HepG2 (cell line): ENCODE results near the gene CLIP2. TPM values are rescaled to one million over a fixed set of nuclear protein-coding genes. Genes with fewer than 3 reads are reported as not detected.

Source experiments
- ATRX ChIP-seq: sonication (generic); formaldehyde crosslinking; IDR thresholded peaks from 2 replicates; pipeline ENCODE4 v1.4.0; 2020; ENCODE audit warnings: missing genetic modification reagents, borderline replicate concordance
- CHCHD3 ChIP-seq: sonication (generic); formaldehyde crosslinking; IDR thresholded peaks from 2 replicates; pipeline ENCODE4 v1.8.0; 2022; ENCODE audit warnings: mild to moderate bottlenecking, missing genetic modification reagents, moderate library complexity
- ELF1 ChIP-seq: sonication (generic); formaldehyde crosslinking; IDR thresholded peaks from 2 replicates; pipeline ENCODE4 v1.4.0; 2020; ENCODE audit warnings: missing genetic modification reagents
- ETV5 ChIP-seq: IDR thresholded peaks from 2 replicates; pipeline ENCODE4 v1.6.1; 2018; ENCODE audit warnings: missing biosample characterization, missing genetic modification reagents, inconsistent platforms, borderline replicate concordance
- FOSL2 ChIP-seq: sonication (generic); formaldehyde crosslinking; IDR thresholded peaks from 2 replicates; pipeline ENCODE4 v1.4.0; 2020; ENCODE audit warnings: missing genetic modification reagents
- GATAD2A ChIP-seq: IDR thresholded peaks from 2 replicates; pipeline ENCODE4 v1.6.1; 2016
- KAT2B ChIP-seq: fragments of 150-350 bp; IDR thresholded peaks from 2 replicates; pipeline ENCODE4 v1.6.1; 2014; ENCODE audit warnings: low read depth, low read length, borderline replicate concordance
- KDM6A ChIP-seq: IDR thresholded peaks from 2 replicates; pipeline ENCODE4 v1.6.1; 2016; ENCODE audit warnings: low read depth
- RCOR2 ChIP-seq: IDR thresholded peaks from 2 replicates; pipeline ENCODE4 v1.6.1; 2016; ENCODE audit warnings: missing biosample characterization, missing genetic modification reagents
- RELA ChIP-seq: sonication (generic); formaldehyde crosslinking; IDR thresholded peaks from 2 replicates; pipeline ENCODE4 v1.4.0; 2020; ENCODE audit warnings: missing genetic modification reagents
- SIN3A ChIP-seq: IDR thresholded peaks from 2 replicates; pipeline ENCODE4 v1.6.1; 2011; ENCODE audit warnings: low read depth, mild to moderate bottlenecking, control low read depth, low read length, borderline replicate concordance
- SP5 ChIP-seq: IDR thresholded peaks from 2 replicates; pipeline ENCODE4 v1.6.1; 2016; ENCODE audit warnings: low read depth, borderline replicate concordance
- ZMAT3 ChIP-seq: sonication (generic); formaldehyde crosslinking; conservative IDR thresholded peaks from 2 replicates; pipeline ENCODE4 v1.7.0; 2021; ENCODE audit warnings: missing genetic modification reagents
- ZNF547 ChIP-seq: sonication (generic); formaldehyde crosslinking; IDR thresholded peaks from 2 replicates; pipeline ENCODE4 v1.5.1; 2020; ENCODE audit warnings: mild to moderate bottlenecking, missing genetic modification reagents
- ZNF552 ChIP-seq: sonication (generic); formaldehyde crosslinking; IDR thresholded peaks from 2 replicates; pipeline ENCODE4 v1.9.0; 2022; ENCODE audit warnings: missing genetic modification reagents, mild to moderate bottlenecking, borderline replicate concordance
- ZNF558 ChIP-seq: sonication (generic); formaldehyde crosslinking; IDR thresholded peaks from 2 replicates; pipeline ENCODE4 v1.9.0; 2022; ENCODE audit warnings: mild to moderate bottlenecking, missing genetic modification reagents, borderline replicate concordance
- ZNF773 ChIP-seq: sonication (generic); formaldehyde crosslinking; IDR thresholded peaks from 2 replicates; pipeline ENCODE4 v1.4.0; 2020; ENCODE audit warnings: missing genetic modification reagents, borderline replicate concordance
- ZNF788 ChIP-seq: sonication (generic); formaldehyde crosslinking; IDR thresholded peaks from 2 replicates; pipeline ENCODE4 v1.5.0; 2020; ENCODE audit warnings: mild to moderate bottlenecking, missing genetic modification reagents, borderline replicate concordance
- polyA plus RNA-seq, 8 experiments: library from polyadenylated mRNA; depleted of rRNA in 3 of 8; stranded (reverse) in 7 of 8; unstranded in 1 of 8; fragments of >200 nt; fragmentation: Illumina TruSeq in 4 of 8; extraction: Trizol in 4 of 8; gene quantifications; 2 replicates each; pipeline versions ENCODE4 v1.2.1 to v1.2.3, GENCODE V29; 2011 to 2016; ENCODE audit warnings: low read depth in 4 of 8, missing spikeins in 1 of 8, mixed read lengths in 1 of 8; ENCODE audit not compliant: insufficient read depth in 1 of 8
- total RNA-seq, 5 experiments: library from RNA; depleted of rRNA; stranded (reverse); fragments of >200 nt; fragmentation: Illumina TruSeq; extraction: Trizol; gene quantifications; 2 replicates each; pipeline ENCODE4 v1.2.3, GENCODE V29; 2016; ENCODE audit warnings: low read depth in 1 of 5
- TF ChIP-seq, protein P1 (sequence below): sonication (generic); formaldehyde crosslinking; IDR thresholded peaks from 2 replicates; pipeline ENCODE4 v1.4.0; 2020; ENCODE audit warnings: missing genetic modification reagents
- TF ChIP-seq, protein P2 (sequence below): sonication (generic); formaldehyde crosslinking; IDR thresholded peaks from 2 replicates; pipeline ENCODE4 v1.4.0; 2020; ENCODE audit warnings: missing genetic modification reagents
- TF ChIP-seq, protein P3 (sequence below): IDR thresholded peaks from 2 replicates; pipeline ENCODE4 v1.6.1; 2016; ENCODE audit warnings: missing genetic modification reagents, missing compliant biosample characterization
- TF ChIP-seq, protein P4 (sequence below): sonication (generic); formaldehyde crosslinking; IDR thresholded peaks from 2 replicates; pipeline ENCODE4 v1.4.0; 2020; ENCODE audit warnings: missing genetic modification reagents
- TF ChIP-seq, protein P5 (sequence below): sonication (generic); formaldehyde crosslinking; IDR thresholded peaks from 2 replicates; pipeline ENCODE4 v1.4.0; 2020; ENCODE audit warnings: missing genetic modification reagents

The CLIP2 gene
- total and polyA plus RNA-seq, 2 of the 13 experiments (the other 11 are each of a cell fraction or from before 2014, with no cell fraction given): 6.5 to 17.4 TPM

DNA sequence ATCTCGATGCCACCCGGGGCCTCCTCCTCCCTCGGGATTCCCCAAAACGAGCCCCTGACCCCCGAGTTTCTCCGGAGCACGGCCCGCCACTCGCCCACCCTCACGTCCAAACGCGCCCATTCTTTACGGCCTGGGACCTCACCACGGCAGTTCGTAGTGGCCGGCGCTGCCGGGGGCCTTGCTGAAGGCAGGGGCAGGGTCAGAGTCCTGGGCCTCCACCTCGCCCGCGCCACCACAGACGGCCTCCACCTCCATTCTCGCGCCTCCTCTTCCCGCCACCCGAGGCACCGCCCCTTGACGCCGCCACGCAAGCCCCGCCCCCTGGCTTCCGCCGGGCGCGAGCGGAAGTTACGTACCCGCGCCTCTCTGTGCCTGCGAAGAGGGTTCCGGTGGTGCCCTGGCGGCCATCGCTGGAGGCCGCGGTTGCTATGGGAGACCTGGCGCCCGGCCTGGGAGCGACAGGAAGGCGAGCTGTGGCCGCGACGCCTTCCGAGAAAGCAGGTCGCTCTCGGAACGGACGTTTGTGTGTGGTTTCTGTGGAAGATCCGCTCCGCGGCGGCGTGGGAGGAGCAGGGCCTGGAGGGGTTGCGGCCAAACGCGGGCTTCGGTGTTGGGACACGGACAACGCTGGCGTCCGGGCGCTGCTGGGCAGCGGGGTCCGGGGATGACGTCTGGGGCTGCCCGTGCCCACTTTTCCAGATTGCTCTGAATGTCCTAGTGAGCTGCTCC, 34.9 kb upstream of the CLIP2 start, which contains the start of gene RFC2 (continued):
- TF ChIP-seq ZNF558 (CRISPR knock-in tag): peak; percentile 92
- TF ChIP-seq, protein P1, sequence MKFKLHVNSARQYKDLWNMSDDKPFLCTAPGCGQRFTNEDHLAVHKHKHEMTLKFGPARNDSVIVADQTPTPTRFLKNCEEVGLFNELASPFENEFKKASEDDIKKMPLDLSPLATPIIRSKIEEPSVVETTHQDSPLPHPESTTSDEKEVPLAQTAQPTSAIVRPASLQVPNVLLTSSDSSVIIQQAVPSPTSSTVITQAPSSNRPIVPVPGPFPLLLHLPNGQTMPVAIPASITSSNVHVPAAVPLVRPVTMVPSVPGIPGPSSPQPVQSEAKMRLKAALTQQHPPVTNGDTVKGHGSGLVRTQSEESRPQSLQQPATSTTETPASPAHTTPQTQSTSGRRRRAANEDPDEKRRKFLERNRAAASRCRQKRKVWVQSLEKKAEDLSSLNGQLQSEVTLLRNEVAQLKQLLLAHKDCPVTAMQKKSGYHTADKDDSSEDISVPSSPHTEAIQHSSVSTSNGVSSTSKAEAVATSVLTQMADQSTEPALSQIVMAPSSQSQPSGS: peak; percentile 88
- TF ChIP-seq, protein P2, sequence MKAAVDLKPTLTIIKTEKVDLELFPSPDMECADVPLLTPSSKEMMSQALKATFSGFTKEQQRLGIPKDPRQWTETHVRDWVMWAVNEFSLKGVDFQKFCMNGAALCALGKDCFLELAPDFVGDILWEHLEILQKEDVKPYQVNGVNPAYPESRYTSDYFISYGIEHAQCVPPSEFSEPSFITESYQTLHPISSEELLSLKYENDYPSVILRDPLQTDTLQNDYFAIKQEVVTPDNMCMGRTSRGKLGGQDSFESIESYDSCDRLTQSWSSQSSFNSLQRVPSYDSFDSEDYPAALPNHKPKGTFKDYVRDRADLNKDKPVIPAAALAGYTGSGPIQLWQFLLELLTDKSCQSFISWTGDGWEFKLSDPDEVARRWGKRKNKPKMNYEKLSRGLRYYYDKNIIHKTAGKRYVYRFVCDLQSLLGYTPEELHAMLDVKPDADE: 0 out of 2 replicates have a peak, but pooled peaks have one; percentile 66
- 0 out of 2 replicates have a peak, but pooled peaks have one; percentile 20 for TF ChIP-seq CHCHD3 (CRISPR knock-in tag)
- peak; percentile 87 for TF ChIP-seq ETV5 (CRISPR knock-in tag)
- TF ChIP-seq SIN3A: peak; percentile 93; the same call in 1 of the 2 replicates
- TF ChIP-seq, protein P3, sequence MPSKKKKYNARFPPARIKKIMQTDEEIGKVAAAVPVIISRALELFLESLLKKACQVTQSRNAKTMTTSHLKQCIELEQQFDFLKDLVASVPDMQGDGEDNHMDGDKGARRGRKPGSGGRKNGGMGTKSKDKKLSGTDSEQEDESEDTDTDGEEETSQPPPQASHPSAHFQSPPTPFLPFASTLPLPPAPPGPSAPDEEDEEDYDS (CRISPR knock-in tag): peak; percentile 78; the same call in 1 of the 2 replicates
- no peak for TF ChIP-seq KDM6A (CRISPR knock-in tag)
- TF ChIP-seq ZNF788 (CRISPR knock-in tag): peak; percentile 88; the same call in 1 of the 2 replicates
- TF ChIP-seq RCOR2 (CRISPR knock-in tag): no peak
- no peak for TF ChIP-seq ATRX (CRISPR knock-in tag)
- peak; percentile 87 for TF ChIP-seq ELF1 (CRISPR knock-in tag)
- no peak for TF ChIP-seq KAT2B
- TF ChIP-seq ZNF547 (CRISPR knock-in tag): peak; percentile 86; the same call in 1 of the 2 replicates
- TF ChIP-seq ZNF773 (CRISPR knock-in tag): no peak; the same call in 1 of the 2 replicates
- TF ChIP-seq, protein P4, sequence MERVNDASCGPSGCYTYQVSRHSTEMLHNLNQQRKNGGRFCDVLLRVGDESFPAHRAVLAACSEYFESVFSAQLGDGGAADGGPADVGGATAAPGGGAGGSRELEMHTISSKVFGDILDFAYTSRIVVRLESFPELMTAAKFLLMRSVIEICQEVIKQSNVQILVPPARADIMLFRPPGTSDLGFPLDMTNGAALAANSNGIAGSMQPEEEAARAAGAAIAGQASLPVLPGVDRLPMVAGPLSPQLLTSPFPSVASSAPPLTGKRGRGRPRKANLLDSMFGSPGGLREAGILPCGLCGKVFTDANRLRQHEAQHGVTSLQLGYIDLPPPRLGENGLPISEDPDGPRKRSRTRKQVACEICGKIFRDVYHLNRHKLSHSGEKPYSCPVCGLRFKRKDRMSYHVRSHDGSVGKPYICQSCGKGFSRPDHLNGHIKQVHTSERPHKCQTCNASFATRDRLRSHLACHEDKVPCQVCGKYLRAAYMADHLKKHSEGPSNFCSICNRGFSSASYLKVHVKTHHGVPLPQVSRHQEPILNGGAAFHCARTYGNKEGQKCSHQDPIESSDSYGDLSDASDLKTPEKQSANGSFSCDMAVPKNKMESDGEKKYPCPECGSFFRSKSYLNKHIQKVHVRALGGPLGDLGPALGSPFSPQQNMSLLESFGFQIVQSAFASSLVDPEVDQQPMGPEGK (CRISPR knock-in tag): no peak
- TF ChIP-seq, protein P5, sequence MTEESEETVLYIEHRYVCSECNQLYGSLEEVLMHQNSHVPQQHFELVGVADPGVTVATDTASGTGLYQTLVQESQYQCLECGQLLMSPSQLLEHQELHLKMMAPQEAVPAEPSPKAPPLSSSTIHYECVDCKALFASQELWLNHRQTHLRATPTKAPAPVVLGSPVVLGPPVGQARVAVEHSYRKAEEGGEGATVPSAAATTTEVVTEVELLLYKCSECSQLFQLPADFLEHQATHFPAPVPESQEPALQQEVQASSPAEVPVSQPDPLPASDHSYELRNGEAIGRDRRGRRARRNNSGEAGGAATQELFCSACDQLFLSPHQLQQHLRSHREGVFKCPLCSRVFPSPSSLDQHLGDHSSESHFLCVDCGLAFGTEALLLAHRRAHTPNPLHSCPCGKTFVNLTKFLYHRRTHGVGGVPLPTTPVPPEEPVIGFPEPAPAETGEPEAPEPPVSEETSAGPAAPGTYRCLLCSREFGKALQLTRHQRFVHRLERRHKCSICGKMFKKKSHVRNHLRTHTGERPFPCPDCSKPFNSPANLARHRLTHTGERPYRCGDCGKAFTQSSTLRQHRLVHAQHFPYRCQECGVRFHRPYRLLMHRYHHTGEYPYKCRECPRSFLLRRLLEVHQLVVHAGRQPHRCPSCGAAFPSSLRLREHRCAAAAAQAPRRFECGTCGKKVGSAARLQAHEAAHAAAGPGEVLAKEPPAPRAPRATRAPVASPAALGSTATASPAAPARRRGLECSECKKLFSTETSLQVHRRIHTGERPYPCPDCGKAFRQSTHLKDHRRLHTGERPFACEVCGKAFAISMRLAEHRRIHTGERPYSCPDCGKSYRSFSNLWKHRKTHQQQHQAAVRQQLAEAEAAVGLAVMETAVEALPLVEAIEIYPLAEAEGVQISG (CRISPR knock-in tag): peak; percentile 92
- peak; percentile 63 for TF ChIP-seq GATAD2A (CRISPR knock-in tag)
- peak; percentile 84; the same call in 1 of the 2 replicates for TF ChIP-seq RELA
- TF ChIP-seq FOSL2 (CRISPR knock-in tag): peak; percentile 36; the same call in 1 of the 2 replicates
- TF ChIP-seq SP5 (CRISPR knock-in tag): peak; percentile 53; the same call in 1 of the 2 replicates
- no peak for TF ChIP-seq ZNF552
- TF ChIP-seq ZMAT3 (CRISPR knock-in tag): peak; percentile 76
